Islet precursor cell (in vitro differentiated cells): Measurements from ENCODE around the gene ARL15.
"Not testable (repeated sequence)": the region's sequence is repeated elsewhere in the genome, so short reads cannot be mapped to it uniquely, and the experiment has no call there.

ENCODE experiments used
- DNase-seq: peaks from one replicate; pipeline ENCODE4 v3.0.0-alpha.2; 2018

The ARL15 gene

DNA sequence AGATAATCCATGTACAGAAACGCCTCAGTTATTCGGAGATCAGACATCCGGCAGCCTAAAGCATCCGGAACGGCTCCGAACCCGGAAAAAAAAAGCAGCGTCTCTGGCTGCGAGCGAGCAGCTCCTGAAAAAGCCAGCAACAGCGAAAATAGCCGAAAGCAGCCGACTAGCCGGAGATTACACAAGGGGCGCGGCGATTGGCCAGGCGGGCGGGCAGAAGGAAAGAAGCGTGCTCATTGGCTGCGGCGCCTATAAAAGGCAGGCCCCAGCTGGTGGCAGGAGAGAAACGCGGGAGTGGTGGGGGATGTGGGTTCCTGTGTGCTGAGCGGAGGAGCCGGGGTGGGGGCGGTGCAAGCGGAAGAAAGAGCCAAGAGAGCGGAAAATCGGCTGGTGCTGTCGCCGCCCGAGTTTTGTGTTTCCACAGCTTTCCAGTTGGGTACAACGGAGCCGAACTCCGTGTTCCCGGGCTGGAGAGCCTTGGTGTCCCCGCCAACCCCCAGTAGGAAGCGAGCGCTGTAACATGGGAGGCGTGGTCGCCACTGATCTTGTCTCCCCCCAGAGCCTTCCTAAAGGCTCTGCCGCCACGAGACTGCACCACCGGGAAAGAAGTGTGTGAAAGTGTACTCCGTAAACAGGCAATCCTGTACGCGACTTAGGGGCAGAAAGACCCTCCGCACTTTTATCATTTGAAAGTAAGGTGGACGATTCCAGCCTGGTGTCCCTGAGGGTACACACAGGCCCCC lies at the start of gene ARL15:
Gene ARL15, minus strand, starts transcription at position 141 of the 743 bp plus-strand sequence.
- DNase-seq = peak; percentile 99

DNA sequence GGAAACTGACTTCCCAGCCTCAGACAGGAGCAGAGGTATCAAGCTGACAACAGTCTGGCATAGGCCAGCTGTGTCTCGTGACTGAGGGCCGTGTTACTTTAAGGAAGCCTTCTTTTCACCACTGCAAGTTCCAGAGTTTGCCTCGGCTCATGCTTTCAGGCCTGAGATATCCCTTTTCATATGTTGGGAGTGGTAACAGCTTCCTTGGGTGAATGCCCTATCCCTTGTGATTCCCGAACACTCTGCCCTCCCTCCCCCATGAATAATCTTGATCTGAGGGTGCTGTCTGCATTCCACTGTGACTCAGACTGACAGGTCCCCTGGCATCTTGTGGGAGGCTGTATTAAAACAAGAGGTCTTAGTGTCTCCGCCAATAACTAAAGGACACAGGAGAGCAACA lies 49.7 kb upstream of the ARL15 start:
- peak; percentile 87 for DNase-seq

DNA sequence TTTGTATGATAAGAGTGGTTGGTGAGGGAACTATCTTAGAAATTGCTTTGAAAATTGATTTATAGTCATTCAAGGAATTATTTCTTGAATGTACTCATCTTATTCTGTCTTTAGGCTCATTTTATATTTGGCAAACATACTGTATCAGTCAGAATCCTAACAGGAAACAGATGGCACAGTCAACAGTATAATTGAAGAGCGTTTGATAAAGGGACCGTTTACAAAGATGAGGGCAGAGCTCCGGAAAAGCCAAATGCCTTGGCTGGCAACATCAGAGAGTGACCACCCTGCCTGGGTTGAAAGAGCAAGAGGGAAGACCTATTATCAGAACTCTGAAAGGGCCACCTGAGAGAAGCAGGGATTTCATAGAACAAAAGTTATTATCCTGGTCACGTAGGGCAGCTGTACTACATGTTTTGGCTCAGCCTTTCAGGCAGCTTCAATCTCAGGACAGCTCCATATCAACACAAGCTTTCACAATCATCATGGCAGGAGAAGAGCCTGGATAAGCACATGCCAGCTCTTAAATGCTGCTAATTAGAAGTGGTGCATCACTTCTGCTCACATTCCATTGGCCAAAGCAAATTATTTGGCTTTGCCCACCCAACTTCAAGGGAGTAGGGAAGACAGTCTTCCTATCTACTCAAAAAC lies 47.2 kb upstream of the ARL15 start:
- DNase-seq = no peak

DNA sequence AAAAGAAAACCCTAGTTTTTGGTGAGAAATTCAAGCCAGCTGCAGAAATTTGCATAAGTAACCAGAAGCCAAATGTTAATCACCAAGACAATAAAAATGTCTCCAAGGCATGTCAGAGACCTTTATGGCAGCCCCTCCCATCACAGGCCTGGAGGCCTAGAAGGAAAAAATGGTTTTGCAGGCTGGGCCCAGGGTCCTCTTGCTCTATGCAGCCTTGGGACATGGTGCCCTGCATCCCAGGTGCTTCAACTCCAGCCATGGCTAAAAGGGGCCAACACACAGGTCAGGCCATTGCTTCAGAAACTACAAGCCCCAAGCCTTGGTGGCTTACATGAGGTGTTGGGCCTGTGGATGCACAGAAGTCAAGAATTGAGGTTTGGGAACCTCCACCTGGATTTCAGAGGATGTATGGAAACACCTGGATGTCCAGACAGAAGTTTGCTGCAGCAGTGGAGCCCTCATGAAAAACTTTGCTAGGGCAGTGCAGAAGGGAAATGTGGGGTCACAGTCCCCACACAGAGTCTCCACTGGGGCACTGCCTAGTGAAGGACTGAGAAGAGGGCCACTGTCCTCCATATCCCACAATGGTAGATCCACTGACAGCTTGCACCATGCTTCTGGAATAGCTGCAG lies 43.7 kb upstream of the ARL15 start:
- not testable (repeated sequence) for DNase-seq

DNA sequence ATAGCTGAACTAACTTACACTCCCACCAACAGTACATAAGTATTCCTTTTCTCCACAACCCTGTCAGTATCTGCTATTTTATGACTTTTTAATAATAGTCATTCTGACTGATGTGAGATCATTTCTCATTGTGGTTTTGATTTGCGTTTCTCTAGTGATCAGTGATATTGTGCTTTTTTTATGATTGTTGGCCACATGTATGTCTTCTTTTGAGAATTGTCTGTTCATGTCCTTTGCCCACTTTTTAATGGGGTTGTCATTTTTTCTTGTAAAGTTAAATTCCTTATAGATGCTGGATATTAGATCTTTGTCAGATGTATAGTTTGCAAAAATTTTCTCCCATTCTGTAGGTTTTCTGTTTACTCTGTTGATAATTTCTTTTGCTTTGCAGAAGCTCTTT lies 42.2 kb upstream of the ARL15 start:
- not testable (repeated sequence) for DNase-seq

DNA sequence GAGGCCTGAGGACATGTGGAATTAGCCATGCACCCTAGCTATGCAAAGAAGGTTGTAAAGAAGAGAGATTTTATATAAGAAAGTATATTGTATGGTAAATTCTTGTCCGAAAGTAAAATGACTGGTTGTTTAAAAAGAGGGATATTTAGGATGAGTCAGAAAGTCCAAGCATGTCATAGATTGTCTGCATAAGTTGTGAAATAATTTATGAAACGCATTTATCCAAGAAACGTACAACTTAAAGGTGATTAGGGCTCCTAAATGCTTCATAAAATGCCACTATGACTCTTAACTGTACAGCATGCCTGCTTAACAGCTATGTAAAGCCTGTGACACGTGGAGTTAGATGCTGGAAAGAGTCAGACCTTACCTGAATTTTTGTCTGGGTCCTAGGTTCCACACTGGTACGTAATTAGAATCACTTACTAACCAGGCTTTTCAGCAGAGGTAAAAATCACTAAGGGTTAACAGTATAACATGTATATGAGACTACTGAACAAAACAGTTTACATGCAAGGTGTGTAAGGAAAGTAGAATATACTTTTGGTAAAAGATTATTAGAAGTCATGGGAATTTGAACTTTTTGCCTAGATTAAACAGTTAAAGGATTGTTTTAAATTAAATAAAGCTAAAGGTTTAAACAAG lies 37.0 kb upstream of the ARL15 start:
- DNase-seq = no peak

DNA sequence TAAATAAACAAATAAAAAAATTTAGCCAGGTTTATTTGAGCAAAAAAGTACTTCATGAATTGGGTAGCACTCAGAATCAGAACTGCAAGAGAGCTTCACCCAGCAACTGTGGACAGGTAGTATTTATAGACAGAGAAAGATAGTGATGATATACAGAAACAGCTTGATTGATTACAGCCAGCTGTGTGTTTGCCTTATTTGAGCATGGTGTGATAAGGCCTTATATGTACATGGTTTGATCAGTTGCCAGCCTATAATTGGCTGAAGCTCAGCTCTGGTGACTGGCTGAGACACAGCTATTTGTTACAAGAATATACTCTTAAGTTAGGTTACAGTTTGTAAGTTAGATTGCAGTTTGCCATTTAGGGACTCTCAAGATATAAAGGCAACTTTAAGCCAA lies 34.3 kb upstream of the ARL15 start:
- DNase-seq = no peak

DNA sequence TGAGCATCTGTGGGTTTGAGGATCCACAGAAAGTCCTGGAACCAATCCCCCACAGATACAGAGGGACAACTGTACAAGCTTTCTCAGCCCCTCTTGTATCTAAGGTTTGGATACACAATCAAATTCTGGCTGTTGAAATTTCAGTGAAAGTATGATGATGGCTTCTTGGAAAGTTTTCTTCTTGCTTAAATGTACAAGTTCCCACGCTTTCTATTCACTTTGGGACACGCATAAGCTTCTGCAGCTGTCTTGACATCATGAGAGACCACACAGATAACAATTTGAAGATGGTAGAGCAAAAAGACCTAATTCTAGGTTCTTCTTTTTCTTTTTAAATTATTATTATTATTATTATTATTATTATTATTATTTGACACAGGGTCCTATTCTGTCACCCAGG lies 31.6 kb upstream of the ARL15 start:
- DNase-seq = no peak

DNA sequence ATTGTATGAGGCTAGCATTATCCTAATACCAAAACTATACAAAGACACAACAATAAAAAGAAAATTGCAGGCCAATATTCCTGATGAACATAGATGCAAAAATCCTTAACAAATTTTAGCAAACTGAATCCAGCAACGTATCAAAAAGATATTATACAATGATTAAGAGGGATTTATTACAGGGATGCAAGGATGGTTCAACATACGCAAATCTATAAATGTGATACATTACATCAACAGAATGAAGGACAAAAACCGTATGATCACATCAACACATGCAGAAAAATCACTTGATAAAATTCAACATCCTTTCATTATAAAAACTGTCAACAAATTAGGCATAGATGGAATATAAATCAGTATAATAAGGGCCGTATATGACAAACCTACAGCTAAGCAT lies 27.1 kb upstream of the ARL15 start:
- DNase-seq = no peak

DNA sequence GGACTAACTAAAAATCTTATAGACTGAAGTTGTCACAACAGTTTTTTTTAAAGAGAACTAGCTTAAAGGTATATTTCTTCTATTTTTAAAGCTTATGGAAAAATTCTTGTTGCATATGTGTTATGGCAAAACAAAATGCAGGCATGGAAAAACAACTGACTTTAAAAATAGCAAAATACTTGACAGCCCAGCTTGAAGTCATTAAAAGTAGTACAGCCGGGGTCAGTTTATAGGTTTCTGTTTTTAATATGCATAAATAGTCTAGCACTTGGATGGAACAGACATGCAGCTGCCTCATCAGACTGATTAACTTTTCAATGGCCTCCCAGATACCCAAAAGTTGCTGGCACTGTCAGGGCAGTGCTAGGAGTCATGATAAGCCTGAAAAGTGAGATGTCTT lies 22.3 kb upstream of the ARL15 start:
- no peak for DNase-seq

DNA sequence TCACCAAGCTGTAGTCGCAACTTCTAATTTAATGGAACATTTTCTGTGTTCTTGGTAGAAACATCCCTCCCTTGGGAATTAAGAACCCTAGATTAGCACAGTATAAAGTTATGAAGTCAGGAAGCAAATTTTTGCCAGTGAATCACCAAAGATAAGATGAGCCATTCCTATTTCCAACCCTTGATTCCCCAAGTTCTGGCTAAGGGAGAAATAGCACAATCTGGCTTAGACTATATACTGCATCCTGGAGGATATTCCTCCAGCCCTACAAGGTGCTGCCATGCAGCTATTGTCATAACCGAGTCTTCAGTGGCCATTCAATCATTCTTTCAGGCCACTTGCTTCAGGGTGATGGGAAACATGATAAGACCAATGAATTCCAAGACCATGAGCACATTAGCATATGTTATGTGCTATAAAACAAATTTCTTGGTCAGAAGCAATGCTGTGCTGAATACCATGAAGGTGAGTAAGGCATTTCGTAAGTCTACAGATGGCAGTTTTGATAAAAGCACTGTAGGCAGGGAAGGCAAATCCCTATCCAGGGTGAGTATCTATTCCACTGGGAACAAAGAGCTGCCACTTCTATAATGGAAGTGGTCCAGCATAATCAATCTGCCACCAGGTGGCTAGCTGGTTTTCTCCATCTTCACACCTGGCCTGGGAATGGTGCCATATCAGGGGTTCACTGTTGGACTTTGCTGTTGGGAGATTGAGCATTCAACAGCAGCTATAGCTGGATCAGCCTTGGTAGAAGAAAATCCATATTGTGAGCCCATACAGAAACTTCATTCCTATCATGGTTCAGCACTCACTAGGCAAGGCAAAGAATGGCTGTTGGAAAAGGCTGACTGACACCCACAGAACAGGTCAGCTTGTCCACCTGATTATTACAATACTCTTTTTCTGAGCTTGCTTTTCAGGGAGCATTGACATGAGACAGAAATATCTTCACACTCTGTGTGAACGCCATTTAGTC lies 19.6 kb upstream of the ARL15 start:
- DNase-seq = peak; percentile 61

DNA sequence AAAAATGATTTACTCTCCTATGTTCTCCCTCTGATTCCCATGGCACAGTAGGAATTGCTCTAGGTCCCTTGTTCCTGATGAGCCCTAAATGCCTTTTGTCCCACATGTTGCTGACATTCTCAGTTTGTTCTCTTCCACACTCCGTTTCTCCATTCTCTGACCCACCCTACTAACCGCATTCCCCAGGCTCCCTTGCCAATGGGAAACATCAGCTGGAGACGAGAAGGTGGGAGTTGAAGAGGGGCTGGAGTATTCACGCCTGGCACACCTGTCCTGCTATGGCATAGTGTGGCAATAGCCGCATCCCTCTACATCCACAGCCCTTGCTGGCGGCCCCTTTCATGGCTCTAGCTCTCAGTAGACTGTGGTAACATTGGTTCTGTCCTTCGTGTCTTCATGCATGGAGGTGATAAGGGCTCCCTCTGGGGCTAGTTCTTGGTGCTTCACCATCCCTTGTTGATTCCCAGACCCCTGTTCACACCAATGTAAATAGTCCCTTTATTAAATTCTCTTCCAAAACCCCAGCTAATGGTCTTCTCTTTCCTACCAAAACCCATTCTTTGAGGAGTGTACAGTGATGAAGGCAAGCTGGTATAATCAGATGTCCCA lies 16.4 kb upstream of the ARL15 start:
- DNase-seq = no peak

DNA sequence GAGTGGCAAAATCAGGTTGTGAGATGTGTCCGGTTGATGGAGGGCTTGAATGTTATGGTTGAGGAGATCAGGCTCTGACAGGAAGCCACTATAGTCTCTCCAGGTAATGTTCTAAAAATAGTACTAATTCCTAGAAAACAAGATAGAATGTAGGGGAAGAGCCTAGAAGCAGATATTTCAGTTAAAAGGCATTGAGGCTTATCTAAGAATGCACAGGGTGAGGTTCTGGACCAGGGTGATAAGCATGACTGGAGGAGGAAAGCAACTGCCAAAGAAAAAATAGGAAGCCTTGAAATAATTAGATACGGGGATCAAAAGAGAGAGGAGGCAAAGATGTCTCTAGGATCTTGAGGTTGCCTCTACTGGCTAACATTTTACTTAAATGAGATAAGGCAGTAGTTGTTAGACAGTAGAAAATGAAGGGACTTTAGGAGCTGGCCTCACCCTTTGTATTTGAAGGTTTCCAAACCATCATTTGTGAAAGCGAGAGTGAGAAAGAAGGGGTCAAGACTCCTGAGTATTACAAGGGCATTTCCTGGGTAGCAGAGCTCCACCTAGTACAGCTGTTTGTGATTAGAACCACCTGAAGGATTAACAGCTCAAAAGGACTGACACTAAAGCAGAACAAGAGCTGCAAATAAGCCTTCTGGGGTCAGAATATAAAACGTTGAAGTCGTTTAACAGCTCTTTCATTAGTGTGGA lies 15.4 kb upstream of the ARL15 start:
- no peak for DNase-seq

DNA sequence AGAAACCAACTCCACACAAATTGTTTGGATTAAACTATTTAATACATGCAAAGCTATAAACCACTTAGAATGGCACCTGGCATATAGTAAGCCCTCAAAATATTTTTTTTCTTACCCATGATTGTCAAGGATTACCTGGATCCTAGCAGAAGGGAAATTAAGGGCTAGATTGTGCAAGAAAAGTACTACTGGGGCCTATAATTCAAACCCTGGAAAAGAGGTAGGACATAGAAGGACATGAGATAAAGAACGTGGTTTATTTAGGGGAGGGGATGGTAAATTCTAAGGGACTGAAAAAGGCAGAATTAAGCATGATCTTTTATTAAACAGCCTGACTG lies 14.9 kb upstream of the ARL15 start:
- DNase-seq = no peak

DNA sequence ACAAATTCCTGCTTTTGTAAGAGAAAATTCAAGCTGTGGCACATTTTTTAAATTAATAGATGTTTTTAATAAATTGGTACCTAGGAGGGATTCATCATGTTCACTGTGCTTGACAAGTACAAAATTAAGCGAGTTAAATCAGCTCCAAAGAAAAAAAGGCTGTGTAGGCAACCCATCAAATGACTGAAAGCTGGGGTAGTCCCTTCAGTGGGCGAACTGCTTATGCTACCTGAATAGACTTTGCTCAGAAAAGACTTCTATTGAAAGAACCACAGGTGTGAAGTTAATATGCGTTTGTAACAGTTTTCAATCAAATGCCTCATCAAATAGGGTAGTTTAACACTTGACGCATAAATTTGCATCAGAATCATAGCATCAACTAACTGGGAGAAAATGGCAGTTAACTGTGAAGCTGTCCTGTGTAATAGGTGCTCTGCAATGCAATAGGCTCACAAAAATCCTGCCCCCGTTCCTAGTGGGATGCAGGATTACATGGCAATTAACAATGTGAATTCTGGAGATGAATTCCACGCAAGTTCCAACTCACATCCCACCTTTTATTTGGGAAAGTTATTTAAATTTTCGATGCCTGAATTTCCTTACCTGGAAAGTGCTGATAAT lies 14.4 kb upstream of the ARL15 start:
- no peak for DNase-seq

DNA sequence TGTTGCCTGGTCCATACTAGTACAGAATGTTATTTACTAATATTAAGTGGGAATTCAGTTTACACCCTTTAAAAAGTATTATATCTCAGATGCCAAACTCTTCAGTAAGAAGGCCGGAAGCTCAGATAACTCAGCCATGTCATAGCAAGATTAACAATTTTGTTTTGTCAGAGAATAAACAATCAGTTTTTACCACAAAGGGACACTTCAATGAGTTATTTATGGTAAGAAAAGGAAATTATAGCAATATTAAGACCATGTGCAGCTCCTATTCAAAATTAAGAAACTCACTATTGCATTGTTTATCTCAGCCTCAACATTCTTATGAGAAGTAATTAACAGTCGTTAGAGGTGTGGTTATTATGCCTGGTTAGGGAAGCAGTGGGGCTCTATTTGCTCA lies 13.1 kb upstream of the ARL15 start:
- no peak for DNase-seq

DNA sequence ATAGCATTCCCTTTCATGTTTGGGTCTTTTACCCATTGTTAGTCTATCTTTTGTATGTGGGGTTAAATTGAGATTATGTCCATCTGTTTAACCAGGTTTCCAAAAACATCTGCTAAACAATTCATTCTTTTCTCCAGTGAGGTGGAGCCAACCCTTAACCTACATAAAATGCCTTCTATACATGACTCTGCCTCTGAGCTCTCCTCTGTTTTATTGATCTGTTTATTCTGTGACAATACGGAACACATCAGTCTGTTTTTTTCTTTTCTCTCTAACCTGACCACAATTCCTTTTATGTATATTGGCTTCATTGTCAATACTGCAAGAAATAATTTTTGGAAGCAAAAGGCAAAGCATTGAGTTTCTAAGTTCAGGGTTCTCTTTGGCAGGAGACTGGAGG lies 9.9 kb upstream of the ARL15 start:
- no peak for DNase-seq

DNA sequence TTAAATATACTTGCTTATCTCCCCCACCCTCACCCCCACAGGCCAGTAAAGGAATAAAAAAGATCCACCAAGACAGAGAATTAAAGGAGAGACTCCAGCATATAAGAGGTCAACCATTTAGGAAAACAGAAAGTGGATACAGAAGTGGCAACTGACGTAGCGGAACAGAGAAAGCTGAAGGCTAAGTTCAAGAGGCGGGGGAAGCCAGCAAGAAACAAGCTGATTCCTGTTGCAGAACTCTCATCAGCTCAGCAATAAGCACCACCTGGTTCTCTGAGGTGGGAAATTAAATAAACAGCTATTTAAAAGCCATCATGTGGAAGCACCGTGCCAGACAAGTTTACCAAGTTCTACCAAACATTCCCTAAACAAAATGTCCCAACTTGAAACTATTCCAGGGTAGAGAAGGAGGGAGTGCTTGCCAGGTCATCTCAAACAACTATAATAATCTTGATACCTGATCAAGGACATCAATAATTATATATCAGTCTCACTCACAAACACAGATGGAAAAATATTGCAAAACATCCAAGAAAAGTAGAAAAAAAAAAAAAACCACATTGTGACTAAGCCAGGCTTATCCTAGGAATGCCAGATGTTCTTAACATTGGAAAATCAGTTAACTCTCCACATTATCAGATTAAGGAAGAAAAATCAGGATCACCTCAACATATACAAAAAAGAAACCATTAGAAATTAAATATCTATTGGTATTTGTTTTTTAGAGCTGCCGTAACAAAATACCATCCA lies 7.3 kb upstream of the ARL15 start:
- no peak for DNase-seq

DNA sequence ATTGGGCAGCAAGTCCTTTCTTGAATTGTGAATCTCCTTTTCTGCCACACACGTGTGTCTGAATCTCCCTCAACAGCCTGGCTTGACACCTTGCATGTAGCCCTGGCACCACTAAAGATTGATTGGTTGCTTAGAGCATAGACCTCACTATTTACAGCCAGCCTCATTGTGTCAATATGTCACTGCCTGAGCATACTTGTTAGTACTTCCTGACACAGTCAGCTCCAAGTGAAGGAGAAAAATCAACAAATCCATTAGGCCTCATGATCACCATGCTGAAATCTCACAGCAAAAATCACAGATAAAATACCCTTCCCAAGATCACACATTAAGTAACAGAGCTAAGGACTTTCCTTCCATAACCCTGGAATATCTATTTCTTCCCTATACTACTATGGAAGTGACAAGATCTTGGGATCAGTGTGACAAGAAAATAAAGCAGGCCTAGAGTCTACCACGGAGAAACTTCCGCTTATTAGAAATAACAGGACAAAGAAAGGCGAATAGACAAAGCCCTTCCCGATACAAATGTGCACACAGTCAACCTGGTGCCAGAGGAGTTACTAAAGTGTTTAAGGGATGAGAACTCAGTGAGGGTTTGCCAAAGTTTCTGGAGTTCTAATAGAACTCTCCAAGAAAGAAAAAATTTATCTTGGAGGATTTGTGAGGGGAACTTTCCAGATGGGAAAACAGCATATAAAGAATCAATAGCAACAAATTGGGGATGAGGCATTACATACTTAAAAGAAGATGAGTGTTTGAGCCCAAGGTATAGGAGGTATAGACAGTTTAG lies 5.6 kb upstream of the ARL15 start:
- no peak for DNase-seq
